SU-DHL-6 (cell line): Measurements from ENCODE around the gene DLX4.

Experiments used
- H2AFZ ChIP-seq: fragments of 200-600 bp; sonication (generic); 2 replicates; pipeline ENCODE4 v1.6.1; 2014; ENCODE audit warnings: low read depth, mild to moderate bottlenecking, moderate library complexity, mixed read lengths, antibody characterized with exemption, low read length; ENCODE audit not compliant: severe bottlenecking
- H3F3A ChIP-seq: fragments of 200-600 bp; shearing (Covaris generic); 2 replicates; pipeline ENCODE4 v1.6.0; 2016; ENCODE audit warnings: antibody characterized with exemption, mild to moderate bottlenecking; ENCODE audit not compliant: insufficient read depth
- H3K27ac ChIP-seq: fragments of 200-600 bp; sonication (generic); 2 replicates; pipeline ENCODE4 v1.5.1; 2016; ENCODE audit warnings: low read depth, mild to moderate bottlenecking, low read length, moderate library complexity, mixed read lengths
- H3K27me3 ChIP-seq: fragments of 200-600 bp; sonication (generic), shearing (Covaris generic); 2 replicates; pipeline ENCODE4 v1.6.0; 2014; ENCODE audit warnings: mild to moderate bottlenecking, low read length
- H3K36me3 ChIP-seq: fragments of 200-600 bp; sonication (generic); 2 replicates; pipeline ENCODE4 v1.6.1; 2014; ENCODE audit warnings: mild to moderate bottlenecking, low read length, mixed read lengths
- H3K4me2 ChIP-seq: fragments of 300-600, 200-600 bp; shearing (Covaris generic), sonication (generic); 2 replicates; pipeline ENCODE4 v1.6.0; 2014; ENCODE audit warnings: low read length, low read depth, mild to moderate bottlenecking; ENCODE audit not compliant: poor library complexity, severe bottlenecking
- H3K4me3 ChIP-seq: fragments of 200-600 bp; sonication (generic); 2 replicates; pipeline ENCODE4 v1.5.1; 2014; ENCODE audit warnings: antibody characterized with exemption, low read length, mild to moderate bottlenecking, mixed read lengths; ENCODE audit not compliant: insufficient read depth, poor library complexity, severe bottlenecking
- H3K79me2 ChIP-seq: fragments of 200-600 bp; sonication (generic); 2 replicates; pipeline ENCODE4 v1.6.1; 2014; ENCODE audit warnings: mild to moderate bottlenecking, low read length, moderate library complexity; ENCODE audit not compliant: insufficient read depth
- H3K9ac ChIP-seq: fragments of 200-600 bp; sonication (generic); 2 replicates; pipeline ENCODE4 v1.7.0; 2014; ENCODE audit warnings: mild to moderate bottlenecking, low read length
- H3K9me2 ChIP-seq: fragments of 200-600 bp; sonication (generic); replicated peaks from 2 replicates; pipeline ENCODE4 v1.6.1; 2014; ENCODE audit warnings: low read length; ENCODE audit not compliant: insufficient read depth
- H3K9me3 ChIP-seq: fragments of 200-600 bp; sonication (generic); 2 replicates; pipeline ENCODE4 v1.6.1; 2014; ENCODE audit warnings: low read length, mixed read lengths; ENCODE audit not compliant: insufficient read depth
- H4K20me1 ChIP-seq: fragments of 200-600 bp; sonication (generic); 2 replicates; pipeline ENCODE4 v1.6.1; 2014; ENCODE audit warnings: low read depth, mild to moderate bottlenecking, antibody characterized with exemption, low read length, moderate library complexity, mixed read lengths
- EZH2phosphoT487 ChIP-seq: fragments of 200-600 bp; sonication (generic), shearing (Covaris generic); conservative IDR thresholded peaks from 2 replicates; pipeline ENCODE4 v1.6.1; 2018; ENCODE audit warnings: mild to moderate bottlenecking, antibody characterized with exemption, low read length, moderate library complexity, mixed read lengths
- TF ChIP-seq, protein P1 (sequence below): fragments of 200-600 bp; sonication (generic); IDR thresholded peaks from one replicate; pipeline ENCODE4 v1.5.1; 2017; ENCODE audit warnings: antibody characterized with exemption, mild to moderate bottlenecking, low read length, moderate library complexity; ENCODE audit not compliant: insufficient read depth, poor library complexity, severe bottlenecking

DLX4 gene

DNA sequence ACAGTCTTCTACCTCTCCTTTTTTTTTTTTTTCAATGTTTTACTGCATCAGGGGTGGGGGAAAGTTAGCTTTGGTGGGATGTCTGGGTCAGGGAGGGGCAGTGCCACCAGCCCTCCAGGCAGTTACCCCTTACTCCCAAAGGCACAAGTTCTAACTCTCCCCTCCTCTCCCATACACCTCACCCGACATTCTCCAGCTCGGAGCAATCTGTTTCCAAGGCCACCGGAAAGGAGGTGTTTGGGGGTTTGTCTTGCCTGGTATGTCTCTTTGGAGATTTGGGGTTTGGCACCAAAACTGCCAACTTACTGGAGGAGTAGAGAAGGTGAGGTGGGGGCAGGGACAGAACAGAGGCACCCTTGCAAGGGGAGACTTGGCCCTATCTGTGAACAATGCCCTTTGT lies 21.3 kb downstream of the DLX4 start:
- no peaks in the 10 kb centered on the region for H3K79me2 ChIP-seq
- no peak overlapping the region for H3K9ac ChIP-seq
- no peaks in the 10 kb centered on the region for H3K9me2 ChIP-seq
- H3K4me3 ChIP-seq: no peak overlapping the region
- TF ChIP-seq EZH2phosphoT487: no peak
- TF ChIP-seq, protein P1, sequence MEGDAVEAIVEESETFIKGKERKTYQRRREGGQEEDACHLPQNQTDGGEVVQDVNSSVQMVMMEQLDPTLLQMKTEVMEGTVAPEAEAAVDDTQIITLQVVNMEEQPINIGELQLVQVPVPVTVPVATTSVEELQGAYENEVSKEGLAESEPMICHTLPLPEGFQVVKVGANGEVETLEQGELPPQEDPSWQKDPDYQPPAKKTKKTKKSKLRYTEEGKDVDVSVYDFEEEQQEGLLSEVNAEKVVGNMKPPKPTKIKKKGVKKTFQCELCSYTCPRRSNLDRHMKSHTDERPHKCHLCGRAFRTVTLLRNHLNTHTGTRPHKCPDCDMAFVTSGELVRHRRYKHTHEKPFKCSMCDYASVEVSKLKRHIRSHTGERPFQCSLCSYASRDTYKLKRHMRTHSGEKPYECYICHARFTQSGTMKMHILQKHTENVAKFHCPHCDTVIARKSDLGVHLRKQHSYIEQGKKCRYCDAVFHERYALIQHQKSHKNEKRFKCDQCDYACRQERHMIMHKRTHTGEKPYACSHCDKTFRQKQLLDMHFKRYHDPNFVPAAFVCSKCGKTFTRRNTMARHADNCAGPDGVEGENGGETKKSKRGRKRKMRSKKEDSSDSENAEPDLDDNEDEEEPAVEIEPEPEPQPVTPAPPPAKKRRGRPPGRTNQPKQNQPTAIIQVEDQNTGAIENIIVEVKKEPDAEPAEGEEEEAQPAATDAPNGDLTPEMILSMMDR: no peak
- H3F3A ChIP-seq: no peaks in the 10 kb centered on the region
- no peaks in the 10 kb centered on the region for H3K9me3 ChIP-seq
- H3K36me3 ChIP-seq: no peaks in the 10 kb centered on the region
- no peaks in the 10 kb centered on the region for H3K27me3 ChIP-seq
- no peak overlapping the region for H3K4me2 ChIP-seq
- H4K20me1 ChIP-seq: no peaks in the 10 kb centered on the region
- H3K27ac ChIP-seq: no peak overlapping the region
- H2AFZ ChIP-seq: no peak overlapping the region

DNA sequence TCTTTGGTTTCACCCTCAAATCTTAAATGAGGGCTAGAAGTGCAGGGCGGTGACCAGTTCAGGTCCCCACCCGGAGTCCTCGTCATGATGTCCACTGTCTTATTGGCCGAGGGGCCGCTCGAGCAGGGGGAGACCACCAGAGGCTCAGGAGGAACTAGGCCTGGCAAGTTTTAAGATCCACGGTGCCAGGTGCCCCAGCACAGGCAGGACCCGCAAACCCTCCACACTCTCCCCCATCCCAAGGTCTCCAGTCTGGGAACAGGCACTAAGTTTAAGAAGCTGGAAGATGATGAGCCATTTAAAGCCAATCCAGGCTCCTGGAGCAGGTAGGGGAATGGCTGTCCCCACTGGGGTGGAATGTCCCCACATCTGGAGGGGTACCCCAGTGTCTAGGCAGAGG lies 21.9 kb downstream of the DLX4 start:
- Histone ChIP-seq H3K27me3 (no peaks in the 10 kb centered on the region), H3K9ac (no peak overlapping the region), H3K79me2 (no peaks in the 10 kb centered on the region), H2AFZ (no peak overlapping the region), H4K20me1 (no peaks in the 10 kb centered on the region), H3K9me3 (no peaks in the 10 kb centered on the region), H3K27ac (no peak overlapping the region), H3K4me3 (no peak overlapping the region), H3F3A (no peaks in the 10 kb centered on the region), H3K36me3 (no peaks in the 10 kb centered on the region), H3K4me2 (no peak overlapping the region), H3K9me2 (no peaks in the 10 kb centered on the region)
- no peak for TF ChIP-seq EZH2phosphoT487
- TF ChIP-seq, protein P1: no peak

DNA sequence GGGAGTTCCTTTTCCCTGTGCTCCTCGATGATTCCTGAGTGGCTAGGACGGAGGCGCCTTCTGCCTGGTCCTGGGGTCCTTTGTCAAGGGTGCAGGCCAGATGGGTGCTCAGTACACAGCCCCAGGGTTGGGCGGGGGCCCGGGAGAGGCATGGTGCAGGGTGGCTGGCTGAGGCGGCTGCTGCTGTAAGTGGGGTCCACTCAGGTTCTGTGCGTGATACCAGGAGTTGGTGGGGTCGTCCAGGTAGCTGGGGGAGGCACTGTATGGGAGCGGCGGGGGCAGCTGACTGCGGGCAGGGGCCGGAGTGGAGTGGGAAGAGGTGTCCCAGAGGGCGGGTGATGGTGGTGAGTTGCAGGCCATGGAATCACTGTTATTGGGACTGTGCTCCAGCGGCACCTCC lies 22.4 kb downstream of the DLX4 start:
- Histone ChIP-seq H3K9ac (no peak overlapping the region), H3K4me2 (no peak overlapping the region), H2AFZ (no peak overlapping the region), H3K27ac (no peak overlapping the region), H3K9me2 (no peaks in the 10 kb centered on the region), H3K9me3 (no peaks in the 10 kb centered on the region), H3F3A (no peaks in the 10 kb centered on the region), H3K79me2 (no peaks in the 10 kb centered on the region), H3K4me3 (no peak overlapping the region), H4K20me1 (no peaks in the 10 kb centered on the region), H3K36me3 (no peaks in the 10 kb centered on the region), H3K27me3 (no peaks in the 10 kb centered on the region)
- TF ChIP-seq EZH2phosphoT487: no peak
- TF ChIP-seq, protein P1: no peak
